Stimulated activated CD4-positive, alpha-beta T cell treated with anti-CD3 and anti-CD28 coated beads, TNF-alpha, amount 100 ng/mL, for 48 hours (primary cell): ENCODE data around the gene KAT6B.

Experiments used
- DNase-seq, 3 donors: peaks; one replicate each; pipeline ENCODE4 v3.0.0-alpha.2; 2020; ENCODE audit warnings: low read depth in 3 of 3

The KAT6B gene

DNA sequence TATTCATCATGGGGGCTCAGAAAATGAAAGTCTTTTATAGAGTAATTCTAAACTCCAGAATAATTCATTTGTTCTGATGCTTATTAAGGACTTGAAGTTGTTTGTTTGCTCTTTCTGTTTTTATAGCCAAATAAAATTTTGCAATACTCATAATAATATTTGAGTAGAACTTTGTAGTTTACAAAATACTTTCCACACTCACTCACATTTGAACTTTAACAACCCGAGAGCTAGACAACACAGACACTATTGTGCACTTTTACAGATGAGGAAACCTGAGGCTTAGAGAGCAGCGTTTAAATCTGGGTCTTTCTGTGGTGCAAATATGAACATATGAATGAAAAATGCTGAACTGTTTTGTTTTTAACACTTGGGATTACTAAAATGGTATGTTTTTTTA, 126.8 kb downstream of the KAT6B start:
- no peak for DNase-seq

GRCh38 chr10:74955796-74956195, 129.4 kb downstream of the KAT6B start:
- DNase-seq = no peak

- DNase-seq = no peak
These were observed 130.2 kb downstream of the KAT6B start for GRCh38 chr10:74956555-74957111.

GRCh38 chr10:74957285-74957961, 131.0 kb downstream of the KAT6B start:
- DNase-seq = no peak

GRCh38 chr10:74958316-74958715, 131.9 kb downstream of the KAT6B start:
- no peak for DNase-seq

- no peak for DNase-seq
These were observed 134.3 kb downstream of the KAT6B start for GRCh38 chr10:74960670-74961069.

DNA sequence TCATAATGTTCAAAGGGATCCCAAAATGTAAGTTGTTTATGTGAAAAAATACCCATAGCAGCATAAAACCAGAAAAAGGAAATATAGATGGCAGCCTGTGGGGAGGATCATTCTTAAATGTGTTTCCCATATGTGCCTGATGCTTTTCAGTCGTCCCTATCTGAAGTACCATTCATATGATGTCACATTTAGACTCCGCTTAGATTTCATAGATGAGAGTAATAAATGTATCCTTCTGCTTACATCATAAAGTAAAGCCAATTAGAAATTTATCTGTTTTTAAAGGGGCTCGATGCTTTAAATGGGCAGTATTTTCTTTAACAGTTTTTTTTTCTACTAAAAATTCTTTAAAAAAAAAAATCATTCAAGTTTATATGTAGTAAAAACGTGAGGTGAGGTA, 136.1 kb downstream of the KAT6B start:
- DNase-seq = no peak

DNA sequence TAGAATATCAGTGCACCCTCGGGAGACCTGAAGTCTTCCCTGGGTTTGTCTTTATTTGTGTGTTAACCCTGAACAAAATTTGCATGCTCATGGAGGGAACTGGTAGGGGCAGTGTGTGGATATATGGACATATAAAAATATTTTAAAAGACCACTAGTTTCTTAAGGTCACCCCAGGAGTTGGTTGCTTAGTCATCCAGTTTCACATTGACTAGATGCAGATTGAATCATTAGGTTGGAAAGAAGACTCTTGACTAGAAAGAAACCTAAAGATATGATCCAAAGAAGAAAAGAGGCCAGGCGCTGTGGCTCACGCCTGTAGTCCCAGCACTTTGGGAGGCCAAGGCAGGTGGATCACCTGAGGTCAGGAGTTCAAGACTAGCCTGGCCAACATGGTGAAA, 137.1 kb downstream of the KAT6B start:
- no peak for DNase-seq

GRCh38 chr10:74967911-74968666, 141.7 kb downstream of the KAT6B start:
- peak in 1 of 3 donors; percentile 7 for DNase-seq

- no peak for DNase-seq
These were observed 142.3 kb downstream of the KAT6B start for GRCh38 chr10:74968667-74969061.

DNA sequence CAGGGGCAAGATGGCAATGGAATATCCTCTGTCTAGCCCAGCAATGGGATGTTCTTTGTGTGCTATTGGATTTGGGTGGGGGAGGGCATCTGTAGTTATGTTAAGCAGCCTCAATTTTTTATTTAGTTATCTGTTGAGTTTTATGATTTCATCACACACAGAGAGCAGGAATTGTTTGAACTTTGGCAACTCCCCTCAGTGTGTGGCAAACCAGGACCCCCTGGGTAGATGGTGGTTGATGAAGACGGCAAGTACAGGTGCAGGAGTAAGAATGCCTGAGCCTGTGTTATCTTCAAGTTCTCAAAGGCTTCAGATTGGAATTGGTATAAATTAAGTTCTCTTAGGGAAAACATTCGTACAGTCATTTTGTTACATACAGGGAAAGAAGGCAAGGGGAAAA, 142.7 kb downstream of the KAT6B start:
- no peak for DNase-seq

- no peak for DNase-seq
These were observed 143.1 kb downstream of the KAT6B start for GRCh38 chr10:74969530-74969929.

DNA sequence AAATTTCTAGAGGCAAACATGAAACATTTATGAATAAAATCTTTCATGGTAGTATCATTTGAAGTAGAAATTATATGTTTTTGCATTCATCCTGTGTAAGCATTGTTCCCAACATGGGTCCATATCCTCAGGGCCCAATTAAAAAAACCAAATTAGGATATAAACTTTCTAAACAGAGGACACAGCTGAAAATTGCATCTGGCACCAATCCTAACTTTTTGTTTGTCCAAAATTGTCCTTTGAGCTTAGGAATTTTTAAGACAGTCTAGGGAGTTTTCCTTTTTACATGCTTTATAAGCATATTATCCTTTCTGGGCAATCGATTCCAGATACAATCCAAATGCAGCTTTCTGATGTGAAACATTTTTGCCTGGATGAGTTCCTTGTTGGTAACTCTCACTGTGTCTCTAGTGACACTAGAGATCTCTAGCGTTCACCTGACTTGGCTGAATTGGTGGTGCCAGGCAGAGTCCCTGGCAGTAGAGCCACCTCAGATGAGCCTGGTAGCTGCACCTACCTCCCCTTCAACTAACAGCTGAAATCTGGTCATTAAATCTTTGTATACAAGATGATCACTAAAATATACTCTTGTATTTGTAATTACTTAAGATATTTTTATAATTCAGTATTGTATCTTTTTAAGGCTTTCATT, 147.5 kb downstream of the KAT6B start:
- DNase-seq = no peak

DNA sequence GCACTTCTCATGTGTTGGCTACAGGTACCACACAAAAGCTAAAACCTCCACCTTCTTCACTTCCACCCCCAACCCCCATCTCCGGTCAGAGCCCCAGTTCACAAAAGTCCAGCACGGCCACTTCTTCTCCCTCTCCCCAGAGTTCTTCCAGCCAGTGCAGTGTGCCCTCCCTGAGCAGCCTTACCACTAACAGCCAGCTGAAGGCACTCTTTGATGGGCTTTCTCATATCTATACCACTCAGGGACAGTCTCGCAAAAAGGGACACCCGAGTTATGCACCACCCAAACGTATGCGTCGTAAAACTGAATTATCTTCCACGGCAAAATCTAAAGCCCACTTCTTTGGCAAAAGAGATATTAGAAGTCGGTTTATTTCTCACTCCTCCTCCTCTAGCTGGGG, 149.4 kb downstream of the KAT6B start:
- no peak for DNase-seq

- DNase-seq = no peak
These were observed 150.2 kb downstream of the KAT6B start for GRCh38 chr10:74976565-74976964.

- DNase-seq = no peak
These were observed 150.7 kb downstream of the KAT6B start for GRCh38 chr10:74977072-74977471.

- peak; percentile 11 to 30 (median 23) for DNase-seq
These were observed 151.8 kb downstream of the KAT6B start for GRCh38 chr10:74977913-74978847.

GRCh38 chr10:74981831-74982633, 155.6 kb downstream of the KAT6B start:
- no peak for DNase-seq

DNA sequence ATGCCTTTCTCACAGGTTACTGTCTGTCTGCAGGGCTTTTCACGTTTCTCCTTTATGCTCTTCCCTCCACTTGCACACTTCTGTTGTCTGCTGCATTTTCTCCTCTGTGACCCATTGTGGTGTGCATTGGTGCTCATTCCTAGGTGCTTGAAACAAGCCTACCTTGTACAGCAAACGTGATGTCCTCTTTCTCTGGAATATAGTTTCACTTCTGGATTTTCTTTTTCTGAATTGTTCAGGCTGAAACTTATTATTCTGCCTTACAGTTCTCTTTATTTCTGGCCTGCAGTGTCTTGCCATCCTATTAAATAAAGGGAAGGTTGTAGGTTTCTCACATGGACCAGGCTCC, 156.2 kb downstream of the KAT6B start:
- DNase-seq = no peak

DNA sequence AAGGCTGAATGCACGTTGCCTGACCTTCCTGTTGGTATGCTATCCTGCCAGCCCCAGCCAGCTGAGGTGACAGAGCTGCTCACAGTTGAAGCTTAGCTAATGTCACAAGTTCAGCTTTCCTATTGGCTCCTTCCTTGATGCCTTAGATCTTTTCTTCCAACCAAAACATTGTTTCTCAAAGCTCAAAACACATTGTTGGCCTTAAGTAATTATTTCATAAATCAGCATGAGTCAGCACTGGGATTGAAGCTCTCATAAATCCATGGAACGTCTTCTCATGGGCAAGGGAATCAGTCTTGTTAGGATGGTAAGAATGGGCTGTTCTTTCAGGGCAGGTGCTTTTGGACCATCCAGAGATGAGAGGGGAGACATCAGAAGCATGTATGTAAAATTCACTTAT, 157.0 kb downstream of the KAT6B start:
- DNase-seq = no peak
